HCT116 (cell line): ENCODE results near the gene KMT2B. TPM values are rescaled to one million over a fixed set of nuclear protein-coding genes. Genes with fewer than 3 reads are reported as not detected.

ENCODE experiments used
- ATAC-seq: fragments of 200-7000 bp; cut with Tn5 transposase; 2 replicates; pipeline ENCODE4 v1.9.1; 2020; ENCODE audit warnings: mild to moderate bottlenecking, moderate library complexity
- BruUV-seq: library from RNA; stranded (reverse); fragments of 400-500 nt; replicated peaks from 2 replicates; lab custom pipeline; 2021; lab: Mats Ljungman, UMichigan
- CTCF ChIA-PET: fragments of 300-600 bp; sonication (Branson Sonifier 250); formaldehyde crosslinking; loops from one replicate; lab custom pipeline; 2021; ENCODE audit warnings: antibody characterized with exemption; lab: Charles Lee
- POLR2A ChIA-PET: fragments of 300-600, 350-600 bp; sonication (Branson Sonifier 250); formaldehyde crosslinking; loops from one replicate; lab custom pipeline; 2021; ENCODE audit warnings: antibody characterized with exemption; lab: Charles Lee
- RAD21 ChIA-PET, 2 experiments: fragments of 300-600 bp; sonication (Branson Sonifier 250); formaldehyde crosslinking; loops; one replicate each; lab custom pipeline; 2023; ENCODE audit warnings: low total read pairs in 2 of 2; ENCODE audit not compliant: uncharacterized antibody in 2 of 2, unreplicated experiment in 2 of 2, low non-redundant PET in 1 of 2; lab: Charles Lee
- DNase-seq: peaks from one replicate; pipeline ENCODE4 v3.0.0-alpha.2; 2010; ENCODE audit warnings: low read depth, low spot score
- H2AFZ ChIP-seq: fragments of 200-600 bp; shearing (Covaris generic), sonication (generic); 2 replicates; pipeline ENCODE4 v1.6.1; 2017; ENCODE audit warnings: low read depth, mixed run types, mixed read lengths, antibody characterized with exemption, low read length; ENCODE audit not compliant: poor library complexity, severe bottlenecking
- H3K27ac ChIP-seq: 2 replicates; pipeline ENCODE4 v1.5.1; 2012; ENCODE audit warnings: low read depth, low read length
- H3K27me3 ChIP-seq: fragments of 200-600 bp; sonication (generic); 2 replicates; pipeline ENCODE4 v1.6.1; 2016; ENCODE audit warnings: mixed run types, low read length, mixed read lengths; ENCODE audit not compliant: insufficient read depth
- H3K36me3 ChIP-seq, 2 experiments: fragments of 200-500 bp in 1 of 2; fragments of 200-600 bp in 1 of 2; sonication (Bioruptor generic) in 1 of 2; sonication (generic) in 1 of 2; 2 replicates each; pipeline versions ENCODE4 v1.5.1 to v1.6.1; 2014 to 2016; ENCODE audit warnings: low read length in 2 of 2, inconsistent platforms in 1 of 2, mixed read lengths in 1 of 2, mixed run types in 1 of 2; ENCODE audit not compliant: insufficient read depth in 2 of 2, control insufficient read depth in 1 of 2
- H3K4me1 ChIP-seq, 2 experiments: fragments of 200-600 bp in 1 of 2; sonication (generic) in 1 of 2; 2 replicates each; pipeline versions ENCODE4 v1.5.1 to v1.6.1; 2012 to 2017; ENCODE audit warnings: low read length in 2 of 2, inconsistent platforms in 1 of 2, mild to moderate bottlenecking in 1 of 2, mixed read lengths in 1 of 2, mixed run types in 1 of 2, moderate library complexity in 1 of 2; ENCODE audit not compliant: insufficient read depth in 2 of 2, control insufficient read depth in 1 of 2
- H3K4me2 ChIP-seq: fragments of 200-600 bp; sonication (generic); 2 replicates; pipeline ENCODE4 v1.6.1; 2017; ENCODE audit warnings: mixed run types, low read length, mixed read lengths
- H3K4me3 ChIP-seq, 2 experiments: fragments of 200-600 bp in 1 of 2; sonication (generic) in 1 of 2; replicated peaks in 1 of 2; 2 replicates each; pipeline ENCODE4 v1.5.1; 2011 to 2016; ENCODE audit warnings: low read length in 2 of 2, control low read depth in 1 of 2, low read depth in 1 of 2, mild to moderate bottlenecking in 1 of 2, mixed read lengths in 1 of 2, mixed run types in 1 of 2
- H3K79me2 ChIP-seq: fragments of 200-600 bp; sonication (generic); 2 replicates; pipeline ENCODE4 v1.6.1; 2017; ENCODE audit warnings: mild to moderate bottlenecking, mixed run types, low read length, moderate library complexity, mixed read lengths; ENCODE audit not compliant: insufficient read depth
- H3K9ac ChIP-seq: fragments of 200-600 bp; sonication (generic); 2 replicates; pipeline ENCODE4 v1.6.1; 2016; ENCODE audit warnings: low read length, mixed read lengths
- H3K9me2 ChIP-seq: fragments of 200-600 bp; sonication (generic), shearing (Covaris generic); 2 replicates; pipeline ENCODE4 v1.6.1; 2017; ENCODE audit warnings: mixed run types, mild to moderate bottlenecking, moderate library complexity; ENCODE audit not compliant: insufficient read depth
- H3K9me3 ChIP-seq, 2 experiments: fragments of 200-500 bp in 1 of 2; fragments of 200-600 bp in 1 of 2; sonication (Bioruptor generic) in 1 of 2; sonication (generic) in 1 of 2; 2 replicates each; pipeline ENCODE4 v1.6.1; 2014 to 2017; ENCODE audit warnings: low read length in 2 of 2, mixed read lengths in 2 of 2, inconsistent platforms in 1 of 2, low read depth in 1 of 2, mild to moderate bottlenecking in 1 of 2, mixed run types in 1 of 2, moderate library complexity in 1 of 2; ENCODE audit not compliant: control insufficient read depth in 1 of 2, insufficient read depth in 1 of 2
- H4K20me1 ChIP-seq: fragments of 200-600 bp; sonication (generic), shearing (Covaris generic); 2 replicates; pipeline ENCODE4 v1.6.1; 2017; ENCODE audit warnings: mixed run types, mild to moderate bottlenecking, moderate library complexity; ENCODE audit not compliant: insufficient read depth
- ATF3 ChIP-seq: IDR thresholded peaks from 2 replicates; pipeline ENCODE4 v1.6.1; 2012
- CTCF ChIP-seq, 3 experiments: fragments of 200-600 bp in 1 of 3; sonication (generic) in 1 of 3; IDR thresholded peaks in 2 of 3; conservative IDR thresholded peaks in 1 of 3; 2 replicates each; pipeline ENCODE4 v1.5.1; 2012 to 2017; ENCODE audit warnings: low read depth in 2 of 3, low read length in 2 of 3, antibody characterized with exemption in 1 of 3, borderline replicate concordance in 1 of 3, control low read depth in 1 of 3, mild to moderate bottlenecking in 1 of 3, mixed read lengths in 1 of 3, mixed run types in 1 of 3, moderate library complexity in 1 of 3; ENCODE audit not compliant: insufficient read depth in 1 of 3
- SP1 ChIP-seq: IDR thresholded peaks from 2 replicates; pipeline ENCODE4 v1.6.1; 2012; ENCODE audit warnings: low read depth
- SRF ChIP-seq: IDR thresholded peaks from 2 replicates; pipeline ENCODE4 v1.6.1; 2012; ENCODE audit warnings: low read depth
- ZFX ChIP-seq: fragments of 450-650 bp; IDR thresholded peaks from 2 replicates; pipeline ENCODE4 v1.6.1; 2017
- intact Hi-C: fragments of 100-400 bp; cut with micrococcal nuclease; formaldehyde crosslinking; loops from 2 replicates; pipeline ENCODE4 v1.10.0; 2022
- total RNA-seq: library from RNA; stranded (reverse); gene quantifications from one replicate; pipeline ENCODE4 v1.2.1, GENCODE V29; 2021; ENCODE audit not compliant: unreplicated experiment

The KMT2B gene
- total RNA-seq, 1 experiment from 2014 or later: 29.9 TPM

- Histone ChIP-seq H3K27me3 (no peaks in the 10 kb centered on the region), H3K4me1 (peaks cover 3 to 8% of the 10 kb centered on the region in 2 experiments; a peak in 2 of 4 replicates), H3K79me2 (0 out of 2 replicates have a peak, but pooled peaks cover 3% of the 10 kb centered on the region), H3K9ac (no peak overlapping the region), H4K20me1 (no peaks in the 10 kb centered on the region), H3K4me2 (no peak overlapping the region), H3K4me3 (no peak overlapping the region), H3K9me3 (no peaks in the 10 kb centered on the region), H2AFZ (no peak overlapping the region), H3K9me2 (no peaks in the 10 kb centered on the region), H3K27ac (no peak overlapping the region), H3K36me3 (peaks cover 2 to 4% of the 10 kb centered on the region in 2 experiments; a peak in 2 of 4 replicates)
- POLR2A ChIA-PET: no interaction called here
- RAD21 ChIA-PET: no interaction called here
- ATAC-seq (no peak), DNase-seq (no peak)
- TF ChIP-seq SRF: no peak
- no peak for TF ChIP-seq ATF3
- intact Hi-C loops: no loop called here
- BruUV-seq: no TSS peak
- CTCF ChIA-PET: no interaction called here
Measured at GRCh38 chr19:35780717-35781116, 62.9 kb downstream of the KMT2B start.

- no peak overlapping the region for H2AFZ ChIP-seq
- DNase-seq (no peak), ATAC-seq (no peak)
- CTCF ChIA-PET: no interaction called here
- POLR2A ChIA-PET: no interaction called here
- no peak overlapping the region for H3K27ac ChIP-seq
- H3K9me3 ChIP-seq: no peaks in the 10 kb centered on the region
- H3K4me3 ChIP-seq: no peak overlapping the region
- no peaks in the 10 kb centered on the region for H3K9me2 ChIP-seq
- TF ChIP-seq SP1 (no peak), CTCF (IDR thresholded peaks at IDR 0.05 in 2 of 3, conservative IDR thresholded peaks at IDR 0.05 in 1 of 3; ENCODE audit: borderline replicate concordance in 1 of 3, insufficient read depth in 1 of 3, low read depth in 2 of 3, low read length in 2 of 3) (no peak), ZFX (no peak)
- TF ChIP-seq, all 23 proteins: peak for 0
- Histone ChIP-seq H4K20me1 (no peaks in the 10 kb centered on the region), H3K27me3 (no peaks in the 10 kb centered on the region), H3K36me3 (peaks cover 2 to 4% of the 10 kb centered on the region in 2 experiments; a peak in 2 of 4 replicates), H3K79me2 (no peaks in the 10 kb centered on the region), H3K4me1 (no peaks in the 10 kb centered on the region), H3K9ac (no peak overlapping the region), H3K4me2 (no peak overlapping the region)
- RAD21 ChIA-PET: no interaction called here
- no TSS peak for BruUV-seq
- intact Hi-C loops: no loop called here
Measured at GRCh38 chr19:35781650-35782049, 63.8 kb downstream of the KMT2B start.
